Mucosa of rectum (tissue), 2 donors: ENCODE data around the gene WEE2.

Experiments used
- H3K27ac ChIP-seq, 2 donors: one replicate each; pipeline ENCODE4 v1.7.0; 2013; ENCODE audit warnings: inconsistent platforms in 2 of 2, low read depth in 2 of 2, low read length in 2 of 2
- H3K27me3 ChIP-seq, 2 donors: one replicate each; pipeline ENCODE4 v1.7.0; 2013; ENCODE audit warnings: low read length in 2 of 2; ENCODE audit not compliant: control insufficient read depth in 2 of 2, insufficient read depth in 2 of 2
- H3K36me3 ChIP-seq, 2 donors: one replicate each; pipeline ENCODE4 v1.7.0; 2013; ENCODE audit warnings: low read length in 2 of 2; ENCODE audit not compliant: control insufficient read depth in 2 of 2, insufficient read depth in 2 of 2
- H3K4me1 ChIP-seq, 2 donors: one replicate each; pipeline ENCODE4 v1.7.0; 2013; ENCODE audit warnings: low read length in 2 of 2, mild to moderate bottlenecking in 1 of 2; ENCODE audit not compliant: control insufficient read depth in 2 of 2, insufficient read depth in 2 of 2
- H3K4me3 ChIP-seq, 2 donors: one replicate each; pipeline ENCODE4 v1.7.0; 2013; ENCODE audit warnings: low read length in 2 of 2
- H3K9ac ChIP-seq, 2 donors: one replicate each; pipeline ENCODE4 v1.7.0; 2013; ENCODE audit warnings: low read length in 2 of 2, low read depth in 1 of 2, mild to moderate bottlenecking in 1 of 2
- H3K9me3 ChIP-seq, 2 donors: one replicate each; pipeline ENCODE4 v1.7.0; 2013; ENCODE audit warnings: low read length in 2 of 2; ENCODE audit not compliant: control insufficient read depth in 2 of 2
- donor health status: healthy.
- donor health status: Normal muscosa, but diverticular disease.

WEE2 gene

DNA sequence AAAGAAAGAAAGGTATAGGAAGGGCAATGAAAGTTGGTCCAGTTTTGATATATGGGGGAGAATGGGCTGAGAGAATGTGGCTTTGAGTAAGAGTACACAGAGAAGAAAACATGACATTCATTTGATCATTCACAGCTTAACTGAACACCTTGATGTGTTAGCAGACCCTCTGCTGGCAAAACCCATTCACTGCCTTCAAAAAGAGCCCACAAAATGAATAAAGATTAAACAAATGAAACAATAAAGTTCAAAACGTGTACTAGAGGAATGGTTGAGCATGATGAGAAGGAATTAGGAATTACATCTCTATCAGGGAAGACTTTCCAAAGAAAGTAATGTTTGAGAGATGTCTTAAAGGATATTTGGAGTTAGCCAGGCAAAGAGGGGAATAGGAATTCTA lies 2.1 kb downstream of the WEE2 start:
- Histone ChIP-seq H3K36me3 (no peaks in the 10 kb centered on the region), H3K4me3 (no peak overlapping the region), H3K9me3 (no peaks in the 10 kb centered on the region), H3K4me1 (peaks cover 0 to 10% of the 10 kb centered on the region in 2 donors), H3K9ac (no peak overlapping the region), H3K27me3 (no peaks in the 10 kb centered on the region), H3K27ac (no peak overlapping the region)

DNA sequence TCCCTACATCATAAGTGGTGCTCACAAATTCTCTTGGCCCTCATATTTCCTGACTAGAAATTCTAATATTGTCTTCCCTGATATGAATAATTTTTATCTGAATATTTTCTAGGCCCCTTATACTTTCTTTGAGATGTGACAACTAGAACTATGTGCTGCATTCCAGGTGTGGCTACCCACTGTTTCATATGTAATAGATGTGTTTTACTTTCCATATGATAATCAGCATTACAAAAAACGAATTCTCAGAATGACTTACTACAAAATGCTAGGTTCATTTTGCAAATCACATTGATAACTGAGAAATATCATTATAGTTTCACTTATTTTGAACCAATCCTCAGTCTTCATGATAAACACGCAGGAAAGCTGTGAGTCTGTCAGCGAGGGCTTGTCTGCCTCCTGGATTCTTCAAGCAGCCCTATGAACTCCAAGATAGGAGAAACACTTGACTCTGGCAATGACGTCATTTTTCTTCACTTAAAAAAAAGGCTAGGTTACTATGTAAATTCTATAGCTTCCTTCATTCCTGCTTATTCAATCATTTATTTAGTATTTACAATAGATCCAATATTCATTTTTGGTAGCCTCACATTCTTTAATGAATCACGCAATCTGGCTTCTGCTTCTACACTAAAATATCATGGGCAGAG lies 4.6 kb downstream of the WEE2 start:
- H3K27me3 ChIP-seq = no peaks in the 10 kb centered on the region
- H3K9me3 ChIP-seq = no peaks in the 10 kb centered on the region
- no peak overlapping the region for H3K4me3 ChIP-seq
- no peak overlapping the region for H3K9ac ChIP-seq
- no peak overlapping the region for H3K27ac ChIP-seq
- H3K4me1 ChIP-seq = no peaks in the 10 kb centered on the region
- H3K36me3 ChIP-seq = no peaks in the 10 kb centered on the region

DNA sequence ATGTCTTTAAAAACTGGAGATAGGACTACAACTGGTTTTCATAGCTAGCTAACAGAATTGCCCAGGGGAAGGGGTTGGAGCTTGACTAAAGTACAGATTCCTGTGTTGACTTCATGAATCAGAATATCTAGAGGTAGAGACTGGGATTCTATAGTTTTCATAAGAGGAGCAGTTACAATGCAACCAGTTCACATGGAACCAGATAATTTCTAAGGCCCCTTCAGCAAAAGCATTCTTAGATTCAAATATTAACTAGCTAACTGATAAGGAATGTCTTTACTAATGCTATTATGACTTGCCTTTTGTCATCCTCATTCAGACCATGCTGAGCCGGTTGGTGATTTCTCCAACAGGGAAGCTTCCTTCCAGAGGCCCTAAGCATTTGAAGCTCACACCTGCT lies 5.7 kb downstream of the WEE2 start:
- Histone ChIP-seq H3K27me3 (no peaks in the 10 kb centered on the region), H3K36me3 (no peaks in the 10 kb centered on the region), H3K4me3 (no peak overlapping the region), H3K9ac (no peak overlapping the region), H3K9me3 (no peaks in the 10 kb centered on the region), H3K27ac (no peak overlapping the region), H3K4me1 (no peaks in the 10 kb centered on the region)

DNA sequence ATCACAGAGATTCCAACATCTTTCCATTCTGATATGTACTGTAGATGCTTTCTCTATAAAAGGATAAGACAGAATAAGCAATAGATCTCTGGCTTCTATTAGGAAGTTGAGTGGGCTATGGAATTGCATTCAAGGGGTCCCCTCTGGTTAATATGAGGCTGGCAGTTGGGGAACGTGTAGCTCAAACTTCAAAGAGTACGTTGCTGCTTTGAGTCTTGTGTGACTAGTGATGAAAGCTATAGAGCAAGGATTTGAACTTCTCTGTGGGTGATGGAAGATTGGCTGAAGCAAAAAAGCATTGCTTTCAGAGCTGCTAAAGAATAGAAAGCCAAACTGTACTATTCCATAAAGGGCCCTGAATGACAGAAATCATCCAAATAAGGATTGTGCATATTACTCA lies 6.4 kb downstream of the WEE2 start:
- H3K4me1 ChIP-seq = no peaks in the 10 kb centered on the region
- H3K9me3 ChIP-seq = no peaks in the 10 kb centered on the region
- no peaks in the 10 kb centered on the region for H3K27me3 ChIP-seq
- H3K4me3 ChIP-seq = no peak overlapping the region
- H3K9ac ChIP-seq = no peak overlapping the region
- no peaks in the 10 kb centered on the region for H3K36me3 ChIP-seq
- no peak overlapping the region for H3K27ac ChIP-seq

DNA sequence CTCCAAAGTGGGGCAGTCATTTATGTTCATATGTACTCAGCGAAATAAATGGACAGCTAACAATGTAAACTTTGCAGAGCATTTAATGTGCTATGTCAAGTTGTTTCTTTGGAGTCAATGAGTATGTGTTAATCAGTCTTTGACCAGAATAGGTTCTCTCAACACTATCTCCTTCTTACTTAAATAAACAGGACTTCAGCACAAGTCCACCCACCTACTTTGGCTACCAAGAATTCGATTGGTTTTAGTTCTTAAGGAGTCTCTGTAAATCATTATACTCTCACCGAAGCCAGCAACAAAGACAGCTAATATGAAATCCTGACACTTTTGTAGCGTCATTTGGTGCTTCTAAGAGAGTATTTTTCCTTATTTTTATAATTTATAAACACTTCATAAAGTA lies 6.9 kb downstream of the WEE2 start:
- Histone ChIP-seq H3K4me1 (no peaks in the 10 kb centered on the region), H3K27ac (no peak overlapping the region), H3K27me3 (no peaks in the 10 kb centered on the region), H3K9me3 (no peaks in the 10 kb centered on the region), H3K9ac (no peak overlapping the region), H3K36me3 (no peaks in the 10 kb centered on the region), H3K4me3 (no peak overlapping the region)

DNA sequence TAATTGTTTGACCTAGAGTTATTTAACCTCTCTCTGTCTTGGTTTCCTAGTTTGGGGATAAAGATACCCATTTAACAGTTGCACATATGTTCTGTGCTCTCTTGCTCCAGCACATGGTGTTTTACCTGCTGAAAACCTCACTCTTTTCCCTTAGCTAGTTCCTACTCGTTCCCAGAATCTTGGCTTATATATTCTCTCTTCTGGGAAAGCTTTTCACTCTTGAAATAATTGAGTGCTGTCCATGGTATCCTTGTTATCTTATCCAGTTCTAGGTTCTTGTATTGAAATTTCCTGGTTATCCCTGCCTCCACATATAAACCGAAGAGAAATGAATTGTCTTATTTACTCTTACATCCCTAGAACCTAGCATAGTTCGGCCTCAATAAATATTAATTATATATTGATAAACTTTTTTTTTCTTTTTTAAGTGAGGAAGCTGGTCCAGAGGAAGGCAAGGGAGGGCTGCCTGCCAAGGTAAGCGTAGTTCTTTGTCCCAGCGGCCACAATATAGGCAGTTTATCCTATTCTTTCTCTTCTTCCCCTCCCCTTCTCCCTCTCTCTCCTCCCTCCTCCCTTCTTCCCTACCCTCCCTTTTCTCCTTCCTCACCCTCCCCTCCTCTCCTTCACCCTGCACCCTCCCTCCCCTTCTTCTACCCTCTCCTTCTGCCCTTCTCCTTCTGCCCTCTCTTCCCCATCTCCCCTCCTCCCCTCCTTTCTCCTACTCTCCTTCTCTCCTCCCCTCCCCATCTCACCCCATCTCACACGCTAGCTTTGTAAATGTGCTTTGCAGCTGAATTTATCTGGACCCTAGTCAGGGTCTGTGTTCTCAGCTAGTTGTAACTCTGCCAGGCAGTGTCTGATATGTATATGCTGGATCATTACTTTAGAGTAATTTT lies 7.9 kb downstream of the WEE2 start:
- Histone ChIP-seq H3K9ac (no peak overlapping the region), H3K36me3 (no peaks in the 10 kb centered on the region), H3K4me3 (no peak overlapping the region)

DNA sequence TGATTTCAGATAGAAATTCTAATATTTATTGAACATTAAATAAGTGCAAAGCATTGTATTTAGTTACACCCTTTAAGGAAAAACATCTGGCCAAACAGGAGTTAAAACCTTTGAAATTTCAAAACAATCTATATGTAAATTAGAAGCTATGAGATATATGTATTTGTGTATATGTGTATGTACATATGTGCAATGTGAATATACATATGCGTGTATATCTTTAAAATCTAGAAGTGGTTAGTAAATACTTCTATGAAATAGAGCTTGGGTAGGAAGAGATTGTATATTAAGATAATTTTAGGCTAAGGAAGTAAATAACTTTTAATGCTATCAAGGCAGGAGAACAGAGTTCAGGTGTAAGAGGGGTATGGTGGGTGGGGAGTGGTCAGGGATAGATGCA lies 9.3 kb downstream of the WEE2 start:
- no peaks in the 10 kb centered on the region for H3K36me3 ChIP-seq
- H3K27ac ChIP-seq = no peak overlapping the region
- H3K9ac ChIP-seq = no peak overlapping the region
- H3K4me1 ChIP-seq = no peaks in the 10 kb centered on the region
- no peaks in the 10 kb centered on the region for H3K9me3 ChIP-seq
- no peak overlapping the region for H3K4me3 ChIP-seq
- no peaks in the 10 kb centered on the region for H3K27me3 ChIP-seq

More for the DNA sequence above, 7.9 kb downstream of the WEE2 start:
- no peaks in the 10 kb centered on the region for H3K4me1 ChIP-seq
- no peak overlapping the region for H3K27ac ChIP-seq
- no peaks in the 10 kb centered on the region for H3K9me3 ChIP-seq
- no peaks in the 10 kb centered on the region for H3K27me3 ChIP-seq

DNA sequence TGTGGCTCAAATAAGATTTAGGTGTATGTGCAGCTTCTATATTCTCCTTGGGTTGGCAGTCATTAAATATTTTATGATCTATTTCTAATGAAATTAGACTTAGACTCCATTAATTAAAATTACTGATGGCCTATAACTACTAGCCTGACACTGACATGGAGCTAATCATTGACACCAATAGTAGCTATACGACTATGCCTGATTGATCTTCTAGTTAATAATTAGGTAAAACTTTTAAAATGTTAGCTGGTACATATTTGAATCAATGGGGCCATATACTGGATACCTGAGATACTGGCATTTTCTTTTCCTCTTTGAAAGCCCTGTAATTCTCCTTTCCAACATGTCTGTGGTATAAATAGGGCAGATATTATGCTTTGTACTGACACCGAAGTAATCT lies 14.4 kb downstream of the WEE2 start:
- Histone ChIP-seq H3K27me3 (no peaks in the 10 kb centered on the region), H3K36me3 (no peaks in the 10 kb centered on the region), H3K9ac (no peak overlapping the region), H3K27ac (no peak overlapping the region), H3K9me3 (no peaks in the 10 kb centered on the region), H3K4me3 (no peak overlapping the region), H3K4me1 (no peaks in the 10 kb centered on the region)

DNA sequence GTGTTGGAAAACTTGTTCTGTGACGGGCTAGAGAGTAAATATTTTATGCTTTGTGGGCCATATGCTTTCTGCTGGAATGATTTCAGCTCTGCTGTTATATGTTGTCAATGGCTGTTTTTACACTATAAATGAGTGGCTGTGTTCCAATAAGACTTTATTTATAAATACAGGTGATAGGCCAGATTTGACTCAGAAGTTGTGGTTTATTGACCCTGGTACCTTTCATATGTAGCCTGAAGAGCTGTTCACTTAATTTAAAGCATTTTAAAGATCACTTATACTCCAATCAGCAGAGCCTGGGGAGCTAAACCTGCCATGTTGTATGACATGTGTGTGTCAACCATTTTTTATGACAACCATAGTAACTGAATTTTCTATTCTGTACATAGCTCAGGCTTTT lies 20.9 kb downstream of the WEE2 start:
- H3K4me1 ChIP-seq = no peaks in the 10 kb centered on the region
- H3K27ac ChIP-seq = no peak overlapping the region
- H3K36me3 ChIP-seq = no peaks in the 10 kb centered on the region
- no peak overlapping the region for H3K9ac ChIP-seq
- no peaks in the 10 kb centered on the region for H3K9me3 ChIP-seq
- H3K27me3 ChIP-seq = no peaks in the 10 kb centered on the region
- H3K4me3 ChIP-seq = no peak overlapping the region

DNA sequence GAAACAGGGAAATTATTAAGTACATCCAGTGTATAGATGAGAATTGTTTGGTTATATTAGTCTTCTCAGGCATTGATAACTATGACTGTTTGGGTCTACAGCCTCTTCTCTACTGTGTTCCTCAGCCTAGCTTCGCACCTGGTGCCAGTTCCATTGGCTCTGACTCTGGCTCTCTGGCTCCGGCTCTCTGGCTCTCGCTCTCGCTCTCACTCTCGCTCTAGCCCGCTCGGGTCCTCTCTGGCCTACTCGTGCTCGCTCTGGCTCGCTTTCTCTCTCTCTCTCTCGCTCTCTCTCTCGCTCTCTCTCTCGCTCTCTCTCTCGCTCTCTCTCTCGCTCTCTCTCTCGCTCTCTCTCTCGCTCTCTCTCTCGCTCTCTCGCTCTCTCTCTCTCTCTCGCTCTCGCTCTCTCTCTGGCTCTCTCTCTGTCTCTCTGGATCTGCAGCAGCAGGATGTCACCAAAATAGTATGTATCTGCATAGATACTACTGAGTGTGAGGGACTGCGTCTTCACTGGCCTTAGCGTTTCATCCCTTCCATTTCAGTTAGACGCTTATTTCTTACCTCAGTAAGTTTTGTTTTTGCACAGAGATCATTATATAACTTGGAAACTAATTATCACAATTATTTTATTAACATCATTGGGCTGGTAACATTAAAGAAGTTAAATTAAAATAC lies 23.5 kb downstream of the WEE2 start:
- Histone ChIP-seq H3K27me3 (no peaks in the 10 kb centered on the region), H3K36me3 (no peaks in the 10 kb centered on the region), H3K9ac (no peak overlapping the region), H3K4me3 (no peak overlapping the region), H3K9me3 (no peaks in the 10 kb centered on the region), H3K4me1 (no peaks in the 10 kb centered on the region), H3K27ac (no peak overlapping the region)
